IMR-90 (cell line): ENCODE results near the gene EYS. TPM values are rescaled to one million over a fixed set of nuclear protein-coding genes. Genes with fewer than 3 reads are reported as not detected.
A peak's percentile ranks its signal among the peaks of the same experiment; 100 is the strongest.

ENCODE experiments used
- ATAC-seq: fragments of 200-7000 bp; cut with Tn5 transposase; 2 replicates; pipeline ENCODE4 v1.9.1; 2020; ENCODE audit warnings: low read depth, mild to moderate bottlenecking, moderate library complexity
- BruUV-seq: library from RNA; stranded (reverse); fragments of 400-500 nt; replicated peaks from 2 replicates; lab custom pipeline; 2021; lab: Mats Ljungman, UMichigan
- CTCF ChIA-PET: fragments of 300-600 bp; formaldehyde crosslinking; extraction: SDS; loops from one replicate; lab custom pipeline; 2021; ENCODE audit warnings: antibody characterized with exemption; lab: Yijun Ruan, JAX
- POLR2A ChIA-PET: fragments of 300-600 bp; sonication (Branson Sonifier 250); formaldehyde crosslinking; loops from one replicate; lab custom pipeline; 2022; ENCODE audit warnings: antibody characterized with exemption; ENCODE audit not compliant: unreplicated experiment; lab: Charles Lee
- DNase-seq: peaks from one replicate; pipeline ENCODE4 v3.0.0; 2013
- H2AFZ ChIP-seq: replicated peaks from 2 replicates; pipeline ENCODE3; 2013; ENCODE audit warnings: low read length, mild to moderate bottlenecking; ENCODE audit not compliant: poor library complexity
- H2AK5ac ChIP-seq: 2 replicates; pipeline ENCODE4 v1.6.1; 2013; ENCODE audit warnings: low read depth, low read length, inconsistent platforms
- H2AK9ac ChIP-seq: replicated peaks from 2 replicates; pipeline ENCODE3; 2013; ENCODE audit warnings: mild to moderate bottlenecking, low read depth, low read length, moderate library complexity; ENCODE audit not compliant: poor library complexity
- H2BK120ac ChIP-seq: 2 replicates; pipeline ENCODE4 v1.6.1; 2013; ENCODE audit warnings: low read depth, low read length, inconsistent platforms
- H2BK15ac ChIP-seq: 3 replicates; pipeline ENCODE4 v1.6.1; 2013; ENCODE audit warnings: low read depth, low read length, inconsistent platforms
- H2BK20ac ChIP-seq: 2 replicates; pipeline ENCODE4 v1.6.1; 2013; ENCODE audit warnings: low read depth, mild to moderate bottlenecking, inconsistent platforms, low read length, moderate library complexity
- H2BK5ac ChIP-seq: 2 replicates; pipeline ENCODE4 v1.6.1; 2013; ENCODE audit warnings: mild to moderate bottlenecking, low read depth, low read length, inconsistent platforms; ENCODE audit not compliant: poor library complexity, severe bottlenecking
- H3K14ac ChIP-seq: replicated peaks from 2 replicates; pipeline ENCODE4 v1.6.1; 2013; ENCODE audit warnings: low read depth, low read length, inconsistent platforms
- H3K18ac ChIP-seq: 2 replicates; pipeline ENCODE4 v1.6.1; 2013; ENCODE audit warnings: low read depth, low read length, control low read depth
- H3K23ac ChIP-seq: 2 replicates; pipeline ENCODE4 v1.6.1; 2013; ENCODE audit warnings: low read depth, low read length, inconsistent platforms
- H3K27ac ChIP-seq: 2 replicates; pipeline ENCODE4 v1.5.1; 2013; ENCODE audit warnings: mild to moderate bottlenecking, control low read depth, low read length; ENCODE audit not compliant: insufficient read depth
- H3K27me3 ChIP-seq: 2 replicates; pipeline ENCODE4 v1.6.1; 2013; ENCODE audit warnings: low read length; ENCODE audit not compliant: control insufficient read depth, insufficient read depth
- H3K36me3 ChIP-seq: 2 replicates; pipeline ENCODE4 v1.6.1; 2013; ENCODE audit warnings: low read length, mixed read lengths; ENCODE audit not compliant: control insufficient read depth, insufficient read depth
- H3K4ac ChIP-seq: 2 replicates; pipeline ENCODE4 v1.6.1; 2013; ENCODE audit warnings: low read depth, low read length, inconsistent platforms
- H3K4me1 ChIP-seq: 2 replicates; pipeline ENCODE4 v1.6.1; 2013; ENCODE audit warnings: low read length, mixed read lengths; ENCODE audit not compliant: control insufficient read depth, insufficient read depth
- H3K4me2 ChIP-seq: 2 replicates; pipeline ENCODE4 v1.6.1; 2013; ENCODE audit warnings: low read depth, mild to moderate bottlenecking, control low read depth, low read length, moderate library complexity
- H3K4me3 ChIP-seq: 2 replicates; pipeline ENCODE4 v1.5.1; 2013; ENCODE audit warnings: low read depth, mild to moderate bottlenecking, control low read depth, low read length, moderate library complexity; ENCODE audit not compliant: insufficient read depth
- H3K56ac ChIP-seq: 2 replicates; pipeline ENCODE4 v1.6.1; 2013; ENCODE audit warnings: low read length, inconsistent platforms; ENCODE audit not compliant: insufficient read depth; ENCODE audit errors: extremely low read depth
- H3K79me1 ChIP-seq, 2 experiments: 2 replicates each; pipeline ENCODE4 v1.6.1; 2013; ENCODE audit warnings: low read length in 2 of 2, inconsistent platforms in 1 of 2, low read depth in 1 of 2
- H3K9ac ChIP-seq: 2 replicates; pipeline ENCODE4 v1.6.1; 2013; ENCODE audit warnings: low read depth, low read length, control low read depth
- H3K9me1 ChIP-seq: 2 replicates; pipeline ENCODE4 v1.6.1; 2013; ENCODE audit warnings: low read length, inconsistent platforms; ENCODE audit not compliant: insufficient read depth
- H3K9me3 ChIP-seq: 2 replicates; pipeline ENCODE4 v1.6.1; 2013; ENCODE audit warnings: low read length; ENCODE audit not compliant: control insufficient read depth, insufficient read depth
- H4K20me1 ChIP-seq: 2 replicates; pipeline ENCODE4 v1.6.1; 2013; ENCODE audit warnings: low read length, inconsistent platforms; ENCODE audit not compliant: insufficient read depth
- H4K5ac ChIP-seq: 2 replicates; pipeline ENCODE4 v1.6.1; 2013; ENCODE audit warnings: mild to moderate bottlenecking, low read depth, low read length, control low read depth
- H4K8ac ChIP-seq, 2 experiments: 2 replicates each; pipeline ENCODE4 v1.6.1; 2013; ENCODE audit warnings: low read depth in 2 of 2, low read length in 2 of 2, control low read depth in 1 of 2, inconsistent platforms in 1 of 2
- H4K91ac ChIP-seq: 2 replicates; pipeline ENCODE4 v1.6.1; 2013; ENCODE audit warnings: low read depth, low read length, inconsistent platforms; ENCODE audit not compliant: insufficient read depth
- CEBPB ChIP-seq: IDR thresholded peaks from 2 replicates; pipeline ENCODE4 v1.6.1; 2012; ENCODE audit warnings: low read depth, low read length, improper control_type of control experiment
- NFE2L2 ChIP-seq: fragments of 150-350 bp; IDR thresholded peaks from 2 replicates; pipeline ENCODE4 v1.6.1; 2016; ENCODE audit warnings: low read depth, mild to moderate bottlenecking, low read length
- WGBS, 2 experiments: methylation state at CpG; one replicate each; pipeline versions ENCODE4 v1.1.5 to v1.1.7; 2013; ENCODE audit warnings: missing lambda C conversion rate in 2 of 2; ENCODE audit not compliant: insufficient read length in 1 of 2; ENCODE audit errors: extremely low coverage in 2 of 2; 5-methylcytosine and 5-hydroxymethylcytosine counted together
- dilution Hi-C: fragments of 300-500 bp; cut with HindIII; formaldehyde crosslinking; loops from one replicate; pipeline ENCODE4 v1.14.3; 2018; ENCODE audit warnings: low sequenced_read_pairs; ENCODE audit not compliant: unreplicated experiment
- in situ Hi-C: fragments of 300-500 bp; cut with MboI; formaldehyde crosslinking; loops from 3 replicates; pipeline ENCODE4 v1.14.3; 2019; ENCODE audit warnings: low sequenced_read_pairs, inconsistent platforms, mixed read lengths
- intact Hi-C: fragments of 100-400 bp; cut with micrococcal nuclease; formaldehyde crosslinking; loops from 2 replicates; pipeline ENCODE4 v1.10.0; 2022
- polyA plus RNA-seq, 3 experiments: library from polyadenylated mRNA; depleted of rRNA; stranded (reverse); fragments of >200 nt; gene quantifications; 2 replicates each; pipeline ENCODE4 v1.2.3, GENCODE V29; 2012; ENCODE audit warnings: low replicate concordance in 1 of 3
- total RNA-seq: library from RNA; depleted of rRNA; stranded (reverse); fragments of >200 nt; gene quantifications from 2 replicates; pipeline ENCODE4 v1.2.3, GENCODE V29; 2012

EYS gene
- total and polyA plus RNA-seq, 2 of the 4 experiments (the other 2 are of a cell fraction): under 0.01 TPM; not detected in 1

DNA sequence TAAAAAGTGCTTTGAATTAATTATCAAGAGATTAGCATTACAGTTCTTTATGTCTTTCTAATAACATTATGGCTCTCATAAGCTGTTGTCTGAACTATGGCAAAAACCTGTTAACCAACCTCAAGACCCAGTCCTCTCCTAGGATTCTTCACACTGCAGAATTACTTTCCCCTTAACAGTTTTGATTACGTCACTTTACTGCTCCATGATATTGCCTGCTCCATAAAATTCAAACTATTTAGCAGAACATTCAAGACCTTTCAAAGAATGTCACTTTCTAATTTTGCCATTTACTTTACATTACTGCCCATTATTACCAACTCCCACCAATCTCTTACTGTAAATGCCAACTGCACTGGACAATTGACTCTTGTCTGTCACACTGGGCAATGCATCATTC, 1227.9 kb downstream of the EYS start:
- H3K36me3 ChIP-seq: no peaks in the 10 kb centered on the region
- no peak overlapping the region for H2AK9ac ChIP-seq
- H4K20me1 ChIP-seq: no peaks in the 10 kb centered on the region
- in situ Hi-C loops (no loop called here), dilution Hi-C loops (no loop called here), intact Hi-C loops (no loop called here)
- no peak overlapping the region for H3K4ac ChIP-seq
- no peak overlapping the region for H3K9ac ChIP-seq
- H3K9me3 ChIP-seq: no peaks in the 10 kb centered on the region
- no peak for ATAC-seq
- no peak overlapping the region for H3K18ac ChIP-seq
- H4K91ac ChIP-seq: no peak overlapping the region
- H2BK5ac ChIP-seq: no peak overlapping the region
- H2BK15ac ChIP-seq: no peak overlapping the region
- no peak overlapping the region for H4K8ac ChIP-seq
- no peak overlapping the region for H2BK120ac ChIP-seq
- TF ChIP-seq CEBPB (0 out of 2 replicates have a peak, but pooled peaks have one; percentile 4), NFE2L2 (no peak)
- H2BK20ac ChIP-seq: no peak overlapping the region
- no TSS peak for BruUV-seq
- WGBS, 2 experiments: 82% methylated on average over 1 of the region's 1 CpG; no CpG with 5 or more reads in 1 of the 2 experiments
- H3K14ac ChIP-seq: no peak overlapping the region
- no peaks in the 10 kb centered on the region for H3K4me1 ChIP-seq
- no peak overlapping the region for H3K27ac ChIP-seq
- H3K23ac ChIP-seq: no peak overlapping the region
- no peak for DNase-seq
- H2AFZ ChIP-seq: no peak overlapping the region
- no peak overlapping the region for H2AK5ac ChIP-seq
- no peak overlapping the region for H3K4me3 ChIP-seq
- H3K56ac ChIP-seq: no peak overlapping the region
- no peak overlapping the region for H3K4me2 ChIP-seq
- H4K5ac ChIP-seq: no peak overlapping the region
- ChIA-PET POLR2A (no interaction called here), CTCF (no interaction called here)
- no peaks in the 10 kb centered on the region for H3K79me1 ChIP-seq
- no peaks in the 10 kb centered on the region for H3K27me3 ChIP-seq
- H3K9me1 ChIP-seq: no peaks in the 10 kb centered on the region
